ENCODE data around the gene RTN3. TPM values are rescaled to one million over a fixed set of nuclear protein-coding genes. Genes with fewer than 3 reads are reported as not detected.

Gene RTN3
- total and polyA plus RNA-seq, 2 donors (not counting 1 experiment from before 2014, with no cell fraction given) = 10.1 to 24.9 TPM

DNA sequence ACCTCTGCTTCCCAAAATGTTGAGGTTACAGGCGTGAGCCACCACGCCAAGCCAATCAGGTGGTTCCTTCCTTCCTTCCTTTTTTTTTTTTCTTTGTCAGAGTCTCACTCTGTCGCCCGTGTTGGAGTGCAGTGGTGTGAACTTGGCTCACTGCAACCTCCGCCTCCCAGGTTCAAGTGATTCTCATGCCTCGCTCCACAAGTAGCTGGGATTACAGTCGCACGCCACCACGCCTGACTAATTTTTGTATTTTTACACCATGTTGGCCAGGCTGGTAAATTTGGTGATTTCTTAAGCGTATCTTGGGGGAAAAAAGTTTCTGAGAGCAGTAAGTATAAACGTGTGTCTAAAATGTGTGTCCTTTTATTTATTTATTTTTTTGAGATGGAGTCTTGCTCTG, 113.8 kb downstream of the RTN3 start:
- H3K9ac ChIP-seq (ENCODE audit: low read length) = no peak overlapping the region
- DNase-seq (no peak), ATAC-seq (ENCODE audit: low read depth) (no peak)
- Mint-ChIP-seq H3K27ac (no peak overlapping the region), H3K9me3 (ENCODE audit: insufficient read depth) (peaks cover 3% of the 10 kb centered on the region), H3K27me3 (peaks cover 9% of the 10 kb centered on the region), H3K4me3 (no peak overlapping the region), H3K4me1 (no peaks in the 10 kb centered on the region)
- H3K9me3 ChIP-seq (ENCODE audit: control extremely low read depth in 1 of 3, control insufficient read depth in 2 of 3, insufficient read depth in 1 of 3, low read length in 2 of 3) = peaks cover 7 to 25% (median 17%) of the 10 kb centered on the region in 3 donors
- H3K27ac ChIP-seq (ENCODE audit: low read length in 2 of 2) = no peak overlapping the region
- H3K36me3 ChIP-seq (replicated peaks in 1 of 2; ENCODE audit: control extremely low read depth in 1 of 2, control insufficient read depth in 1 of 2, extremely low read depth in 1 of 2, insufficient read depth in 2 of 2, low read length in 1 of 2) = no peaks in the 10 kb centered on the region
- no peak overlapping the region for H3K4me3 ChIP-seq (ENCODE audit: control extremely low read depth in 1 of 5, extremely low read depth in 1 of 5, insufficient read depth in 1 of 5, low read depth in 2 of 5, low read length in 4 of 5)
- ChIA-PET CTCF (interaction anchor here (0.7 kb wide), 1 partner anchor 135 kb away, joined by 4 read pairs; no protein-coding TSS in a partner anchor), POLR2A (interaction anchor here (0.7 kb wide), 1 partner anchor 24 kb away, joined by 3 read pairs; no protein-coding TSS in a partner anchor)
- H2AFZ ChIP-seq (ENCODE audit: insufficient read depth, low read depth, low read length, poor library complexity, severe bottlenecking) = no peak overlapping the region
- intact Hi-C loops (cut with micrococcal nuclease) = no loop called here
- 56% methylated on average over 7 of the region's 11 CpGs for WGBS (ENCODE audit: insufficient coverage)
- H3K4me2 ChIP-seq (replicated peaks; ENCODE audit: low read depth, low read length, poor library complexity, severe bottlenecking) = no peak overlapping the region
- TF ChIP-seq, protein P1, sequence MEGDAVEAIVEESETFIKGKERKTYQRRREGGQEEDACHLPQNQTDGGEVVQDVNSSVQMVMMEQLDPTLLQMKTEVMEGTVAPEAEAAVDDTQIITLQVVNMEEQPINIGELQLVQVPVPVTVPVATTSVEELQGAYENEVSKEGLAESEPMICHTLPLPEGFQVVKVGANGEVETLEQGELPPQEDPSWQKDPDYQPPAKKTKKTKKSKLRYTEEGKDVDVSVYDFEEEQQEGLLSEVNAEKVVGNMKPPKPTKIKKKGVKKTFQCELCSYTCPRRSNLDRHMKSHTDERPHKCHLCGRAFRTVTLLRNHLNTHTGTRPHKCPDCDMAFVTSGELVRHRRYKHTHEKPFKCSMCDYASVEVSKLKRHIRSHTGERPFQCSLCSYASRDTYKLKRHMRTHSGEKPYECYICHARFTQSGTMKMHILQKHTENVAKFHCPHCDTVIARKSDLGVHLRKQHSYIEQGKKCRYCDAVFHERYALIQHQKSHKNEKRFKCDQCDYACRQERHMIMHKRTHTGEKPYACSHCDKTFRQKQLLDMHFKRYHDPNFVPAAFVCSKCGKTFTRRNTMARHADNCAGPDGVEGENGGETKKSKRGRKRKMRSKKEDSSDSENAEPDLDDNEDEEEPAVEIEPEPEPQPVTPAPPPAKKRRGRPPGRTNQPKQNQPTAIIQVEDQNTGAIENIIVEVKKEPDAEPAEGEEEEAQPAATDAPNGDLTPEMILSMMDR (IDR thresholded peaks at IDR 0.05) = no peak
- no peak for TF ChIP-seq EZH2 (IDR thresholded peaks at IDR 0.05; ENCODE audit: borderline replicate concordance, insufficient read depth, low read depth, low read length, poor library complexity, severe bottlenecking)
- peaks cover 0 to 8% of the 10 kb centered on the region in 2 donors for H3K4me1 ChIP-seq (ENCODE audit: control insufficient read depth in 2 of 2, insufficient read depth in 2 of 2, low read length in 2 of 2)
- peaks cover 0 to 7% (median 0%) of the 10 kb centered on the region in 4 experiments for H3K27me3 ChIP-seq (replicated peaks in 1 of 4; ENCODE audit: control extremely low read depth in 1 of 4, control insufficient read depth in 3 of 4, insufficient read depth in 4 of 4, low read length in 3 of 4)
- H4K20me1 ChIP-seq (ENCODE audit: control insufficient read depth, insufficient read depth, low read length, poor library complexity, severe bottlenecking) = no peaks in the 10 kb centered on the region
- no peaks in the 10 kb centered on the region for H3K79me2 ChIP-seq (ENCODE audit: control insufficient read depth, insufficient read depth, low read length)

GRCh38 chr11:63800921-63801320, 119.6 kb downstream of the RTN3 start:
- no peaks in the 10 kb centered on the region for H3K9me3 ChIP-seq (ENCODE audit: control extremely low read depth in 1 of 3, control insufficient read depth in 2 of 3, insufficient read depth in 1 of 3, low read length in 2 of 3)
- H2AFZ ChIP-seq (ENCODE audit: insufficient read depth, low read depth, low read length, poor library complexity, severe bottlenecking) = no peak overlapping the region
- intact Hi-C loops (cut with micrococcal nuclease) = no loop called here
- H4K20me1 ChIP-seq (ENCODE audit: control insufficient read depth, insufficient read depth, low read length, poor library complexity, severe bottlenecking) = no peaks in the 10 kb centered on the region
- no peak overlapping the region for H3K27ac ChIP-seq (ENCODE audit: low read length in 2 of 2)
- Mint-ChIP-seq H3K4me1 (no peaks in the 10 kb centered on the region), H3K4me3 (no peak overlapping the region), H3K27me3 (peaks cover 12% of the 10 kb centered on the region), H3K27ac (no peak overlapping the region), H3K9me3 (ENCODE audit: insufficient read depth) (no peaks in the 10 kb centered on the region)
- no peaks in the 10 kb centered on the region for H3K36me3 ChIP-seq (replicated peaks in 1 of 2; ENCODE audit: control extremely low read depth in 1 of 2, control insufficient read depth in 1 of 2, extremely low read depth in 1 of 2, insufficient read depth in 2 of 2, low read length in 1 of 2)
- no peak overlapping the region for H3K4me2 ChIP-seq (replicated peaks; ENCODE audit: low read depth, low read length, poor library complexity, severe bottlenecking)
- H3K9ac ChIP-seq (ENCODE audit: low read length) = no peak overlapping the region
- no peak overlapping the region for H3K4me3 ChIP-seq (ENCODE audit: control extremely low read depth in 1 of 5, extremely low read depth in 1 of 5, insufficient read depth in 1 of 5, low read depth in 2 of 5, low read length in 4 of 5)
- POLR2A ChIA-PET = no interaction called here
- DNase-seq = no peak
- CTCF ChIA-PET = no interaction called here
- ATAC-seq (ENCODE audit: low read depth) = no peak
- no peaks in the 10 kb centered on the region for H3K79me2 ChIP-seq (ENCODE audit: control insufficient read depth, insufficient read depth, low read length)
- H3K27me3 ChIP-seq (replicated peaks in 1 of 4; ENCODE audit: control extremely low read depth in 1 of 4, control insufficient read depth in 3 of 4, insufficient read depth in 4 of 4, low read length in 3 of 4) = peaks cover 0 to 7% (median 0%) of the 10 kb centered on the region in 4 experiments
- no peaks in the 10 kb centered on the region for H3K4me1 ChIP-seq (ENCODE audit: control insufficient read depth in 2 of 2, insufficient read depth in 2 of 2, low read length in 2 of 2)
- WGBS (ENCODE audit: insufficient coverage) = 100% methylated on average over 2 of the region's 5 CpGs
- TF ChIP-seq, protein P1 (IDR thresholded peaks at IDR 0.05) = no peak
- no peak for TF ChIP-seq EZH2 (IDR thresholded peaks at IDR 0.05; ENCODE audit: borderline replicate concordance, insufficient read depth, low read depth, low read length, poor library complexity, severe bottlenecking)

All from B cell (primary cell).